Measurements from ENCODE around the gene HTT. TPM values are rescaled to one million over a fixed set of nuclear protein-coding genes. Genes with fewer than 3 reads are reported as not detected.

The HTT gene
- total RNA-seq, 2 donors from 2014 or later: 37.8 to 97.8 TPM

GRCh38 chr4:3196670-3197359 lies 122.3 kb downstream of the HTT start:
- Histone ChIP-seq H3K4me1 (replicated peaks) (no peaks in the 10 kb centered on the region), H3K9me3 (no peaks in the 10 kb centered on the region), H3K27ac (no peak overlapping the region), H3K27me3 (replicated peaks; ENCODE audit: insufficient read depth) (no peaks in the 10 kb centered on the region), H3K4me3 (no peak overlapping the region), H3K36me3 (peaks cover 0 to 5% of the 10 kb centered on the region in 2 donors)
- no peak for TF ChIP-seq POLR2A (IDR thresholded peaks at IDR 0.05)
- TF ChIP-seq, protein P1, sequence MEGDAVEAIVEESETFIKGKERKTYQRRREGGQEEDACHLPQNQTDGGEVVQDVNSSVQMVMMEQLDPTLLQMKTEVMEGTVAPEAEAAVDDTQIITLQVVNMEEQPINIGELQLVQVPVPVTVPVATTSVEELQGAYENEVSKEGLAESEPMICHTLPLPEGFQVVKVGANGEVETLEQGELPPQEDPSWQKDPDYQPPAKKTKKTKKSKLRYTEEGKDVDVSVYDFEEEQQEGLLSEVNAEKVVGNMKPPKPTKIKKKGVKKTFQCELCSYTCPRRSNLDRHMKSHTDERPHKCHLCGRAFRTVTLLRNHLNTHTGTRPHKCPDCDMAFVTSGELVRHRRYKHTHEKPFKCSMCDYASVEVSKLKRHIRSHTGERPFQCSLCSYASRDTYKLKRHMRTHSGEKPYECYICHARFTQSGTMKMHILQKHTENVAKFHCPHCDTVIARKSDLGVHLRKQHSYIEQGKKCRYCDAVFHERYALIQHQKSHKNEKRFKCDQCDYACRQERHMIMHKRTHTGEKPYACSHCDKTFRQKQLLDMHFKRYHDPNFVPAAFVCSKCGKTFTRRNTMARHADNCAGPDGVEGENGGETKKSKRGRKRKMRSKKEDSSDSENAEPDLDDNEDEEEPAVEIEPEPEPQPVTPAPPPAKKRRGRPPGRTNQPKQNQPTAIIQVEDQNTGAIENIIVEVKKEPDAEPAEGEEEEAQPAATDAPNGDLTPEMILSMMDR (IDR thresholded peaks at IDR 0.05): no peak
- no peak for TF ChIP-seq POLR2AphosphoS5 (IDR thresholded peaks at IDR 0.05)
- no peak for DNase-seq (ENCODE audit: low spot score)
- WGBS: 88% methylated on average over 7 of the region's 7 CpGs
- intact Hi-C loops (cut with DNase I): no loop called here

- intact Hi-C loops (cut with DNase I): no loop called here
- H3K27me3 ChIP-seq (replicated peaks; ENCODE audit: insufficient read depth): no peaks in the 10 kb centered on the region
- TF ChIP-seq POLR2AphosphoS5 (IDR thresholded peaks at IDR 0.05) (no peak), POLR2A (IDR thresholded peaks at IDR 0.05) (no peak)
- TF ChIP-seq, protein P1 (IDR thresholded peaks at IDR 0.05): no peak
- no peak overlapping the region for H3K27ac ChIP-seq
- peaks cover 0 to 5% of the 10 kb centered on the region in 2 donors for H3K36me3 ChIP-seq
- no peaks in the 10 kb centered on the region for H3K4me1 ChIP-seq (replicated peaks)
- WGBS: 91% methylated on average over 9 of the region's 9 CpGs
- H3K4me3 ChIP-seq: no peak overlapping the region
- no peaks in the 10 kb centered on the region for H3K9me3 ChIP-seq
- DNase-seq (ENCODE audit: low spot score): no peak
Observed at GRCh38 chr4:3197366-3198105, 123.1 kb downstream of the HTT start.

DNA sequence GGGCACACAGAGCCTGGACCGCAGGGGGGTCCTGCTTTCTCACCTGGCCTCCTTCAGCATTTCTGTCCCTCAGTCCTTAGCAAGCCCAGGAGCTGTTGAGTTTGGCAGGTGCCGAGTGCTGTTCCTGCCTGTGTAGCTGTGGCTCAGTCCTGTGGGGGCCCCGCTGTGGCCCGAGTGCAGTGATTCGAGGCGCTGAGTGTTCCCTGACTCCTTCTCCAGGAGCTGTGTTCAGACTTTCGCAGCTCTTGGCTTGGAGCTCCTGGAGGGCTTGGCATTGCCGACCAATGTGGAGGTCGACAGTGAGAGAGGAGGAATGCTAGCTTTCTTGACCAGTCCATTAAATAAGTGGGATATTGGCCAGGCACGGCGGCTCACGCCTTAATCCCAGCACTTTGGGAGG lies 124.4 kb downstream of the HTT start:
- 97% methylated on average over 12 of the region's 12 CpGs for WGBS
- no peaks in the 10 kb centered on the region for H3K27me3 ChIP-seq (replicated peaks; ENCODE audit: insufficient read depth)
- TF ChIP-seq POLR2AphosphoS5 (IDR thresholded peaks at IDR 0.05) (no peak), POLR2A (IDR thresholded peaks at IDR 0.05) (no peak)
- TF ChIP-seq, protein P1 (IDR thresholded peaks at IDR 0.05): no peak
- H3K36me3 ChIP-seq: peaks cover 0 to 5% of the 10 kb centered on the region in 2 donors
- no peak for DNase-seq (ENCODE audit: low spot score)
- no peaks in the 10 kb centered on the region for H3K9me3 ChIP-seq
- no peak overlapping the region for H3K4me3 ChIP-seq
- H3K27ac ChIP-seq: no peak overlapping the region
- no peaks in the 10 kb centered on the region for H3K4me1 ChIP-seq (replicated peaks)
- intact Hi-C loops (cut with DNase I): no loop called here

- Histone ChIP-seq H3K27me3 (replicated peaks; ENCODE audit: insufficient read depth) (no peaks in the 10 kb centered on the region), H3K27ac (no peak overlapping the region), H3K4me3 (no peak overlapping the region), H3K36me3 (peaks cover 0 to 5% of the 10 kb centered on the region in 2 donors), H3K9me3 (no peaks in the 10 kb centered on the region), H3K4me1 (replicated peaks) (no peaks in the 10 kb centered on the region)
- TF ChIP-seq, protein P1 (IDR thresholded peaks at IDR 0.05): no peak
- no peak for TF ChIP-seq POLR2A (IDR thresholded peaks at IDR 0.05)
- TF ChIP-seq POLR2AphosphoS5 (IDR thresholded peaks at IDR 0.05): no peak
- DNase-seq (ENCODE audit: low spot score): no peak
- intact Hi-C loops (cut with DNase I): loop anchor here (5.0 kb wide), 1 partner anchor 247 kb away; no protein-coding TSS in a partner anchor
- 92% methylated on average over 17 of the region's 17 CpGs for WGBS
Observed at GRCh38 chr4:3199653-3200422, 125.4 kb downstream of the HTT start.
